Kidney (tissue), 14 donors: Measurements from ENCODE around the gene ATP12A. TPM values are rescaled to one million over a fixed set of nuclear protein-coding genes. Genes with fewer than 3 reads are reported as not detected.

Experiments
- DNase-seq, 5 donors: peaks; one replicate each; pipeline ENCODE4 v3.0.0-alpha.2; 2013 to 2020
- FAIRE-seq: peaks from 2 replicates; lab custom pipeline; 2012; peaks lifted over from hg19 to GRCh38; lab: Jason Lieb, UNC
- H3K27ac ChIP-seq, 2 donors: one replicate each; pipeline ENCODE4 v1.7.0; 2013; ENCODE audit warnings: low read depth in 2 of 2, low read length in 2 of 2, inconsistent platforms in 1 of 2
- H3K27me3 ChIP-seq: one replicate; pipeline ENCODE4 v1.7.1; 2013; ENCODE audit warnings: low read length, inconsistent platforms; ENCODE audit not compliant: control insufficient read depth, insufficient read depth
- H3K36me3 ChIP-seq, 3 donors: one replicate each; pipeline versions ENCODE4 v1.7.0 to v1.7.1; 2013; ENCODE audit warnings: low read length in 3 of 3, control low read depth in 1 of 3, inconsistent platforms in 1 of 3; ENCODE audit not compliant: insufficient read depth in 3 of 3, control insufficient read depth in 2 of 3
- H3K4me1 ChIP-seq, 3 donors: one replicate each; pipeline versions ENCODE4 v1.7.0 to v1.7.1; 2013; ENCODE audit warnings: low read length in 3 of 3, inconsistent platforms in 1 of 3, low read depth in 1 of 3; ENCODE audit not compliant: control insufficient read depth in 2 of 3, insufficient read depth in 2 of 3
- H3K4me3 ChIP-seq, 3 donors: one replicate each; pipeline versions ENCODE4 v1.7.0 to v1.8.1; 2013; ENCODE audit warnings: low read length in 3 of 3, control low read depth in 1 of 3, inconsistent platforms in 1 of 3
- H3K9ac ChIP-seq, 3 donors: one replicate each; pipeline versions ENCODE4 v1.7.0 to v1.7.1; 2013; ENCODE audit warnings: low read length in 3 of 3, control low read depth in 1 of 3, inconsistent platforms in 1 of 3
- H3K9me3 ChIP-seq, 3 donors: one replicate each; pipeline versions ENCODE4 v1.7.0 to v1.7.1; 2013; ENCODE audit warnings: low read length in 3 of 3, control low read depth in 1 of 3, inconsistent platforms in 1 of 3; ENCODE audit not compliant: control insufficient read depth in 2 of 3, insufficient read depth in 1 of 3
- intact Hi-C: fragments of 100-400 bp; cut with DNase I; formaldehyde crosslinking; loops from one replicate; pipeline ENCODE4 v1.11.1; 2022
- polyA plus RNA-seq: library from polyadenylated mRNA; stranded (reverse); fragments of 350-450 nt; fragmentation: Illumina TruSeq; extraction: RNeasy Lipid Tissue Mini Kit (QIAGEN cat#74804); gene quantifications from one replicate; pipeline ENCODE4 v1.2.3, GENCODE V29; 2014; ENCODE audit warnings: low read depth, low replicate concordance; ENCODE audit not compliant: insufficient read depth
- total RNA-seq: library from RNA; stranded (reverse); fragmentation: NEBNext Ultra II Directional; extraction: Animal tissue kit (Norgen Biotek cat#: 25700); gene quantifications from one replicate; pipeline ENCODE4 v1.2.1, GENCODE V29; 2021
- TF ChIP-seq, protein P1 (sequence below): IDR thresholded peaks from 3 replicates; pipeline ENCODE4 v1.5.1; 2012; ENCODE audit warnings: mild to moderate bottlenecking, moderate library complexity, borderline replicate concordance; ENCODE audit not compliant: insufficient read depth; ENCODE audit errors: extremely low read depth
- donor health status: control.
- donor health status: control.
- donor health status: control.
- donor health status: control.
- donor health status: control.
- donor health status: DM: yes; HTN: yes; CAD: no.
- donor health status: Normal renal cell carcinoma (clear cell type).

ATP12A gene
- total and polyA plus RNA-seq, 2 donors from 2014 or later = 0.22 to 6.5 TPM

DNA sequence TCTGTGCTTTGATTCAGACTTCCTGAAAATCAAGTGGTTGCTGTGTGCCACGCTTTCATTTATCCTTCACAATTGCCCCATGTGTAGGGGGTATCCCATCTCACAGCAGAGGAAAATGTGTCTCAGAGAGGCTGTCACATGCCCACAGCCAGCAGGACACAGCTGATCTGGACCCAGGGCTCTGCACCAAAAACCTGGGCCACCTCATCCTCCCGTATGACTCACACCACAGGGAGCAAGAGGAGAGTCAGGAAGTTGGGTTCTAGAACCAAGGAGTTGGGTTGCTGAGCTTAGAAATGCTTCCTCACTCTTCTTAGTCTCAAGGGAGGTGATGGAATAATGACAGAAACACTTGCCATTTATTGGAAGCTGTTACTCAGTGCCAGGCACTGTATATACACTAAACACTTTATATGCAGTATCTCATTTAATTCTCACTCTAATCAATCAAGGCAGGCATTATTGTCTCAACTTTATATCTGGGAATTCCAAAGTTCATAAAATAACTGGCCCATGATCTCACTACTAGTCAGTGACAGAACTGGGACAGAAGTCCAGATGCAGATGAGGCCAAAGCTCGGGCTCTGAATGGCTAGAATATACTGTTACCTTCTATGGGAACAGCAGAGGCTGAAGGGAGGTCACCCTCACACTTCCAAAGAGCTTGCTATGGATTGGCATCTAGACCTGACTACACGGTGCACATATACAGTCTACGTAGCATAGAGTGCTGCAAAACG, 47.7 kb upstream of the ATP12A start:
- no peak overlapping the region for H3K4me3 ChIP-seq
- no peaks in the 10 kb centered on the region for H3K9me3 ChIP-seq
- no peaks in the 10 kb centered on the region for H3K27me3 ChIP-seq
- no peak overlapping the region for H3K9ac ChIP-seq
- no peak overlapping the region for H3K27ac ChIP-seq
- FAIRE-seq = no peak
- no peak for DNase-seq
- H3K36me3 ChIP-seq = no peaks in the 10 kb centered on the region
- TF ChIP-seq, protein P1, sequence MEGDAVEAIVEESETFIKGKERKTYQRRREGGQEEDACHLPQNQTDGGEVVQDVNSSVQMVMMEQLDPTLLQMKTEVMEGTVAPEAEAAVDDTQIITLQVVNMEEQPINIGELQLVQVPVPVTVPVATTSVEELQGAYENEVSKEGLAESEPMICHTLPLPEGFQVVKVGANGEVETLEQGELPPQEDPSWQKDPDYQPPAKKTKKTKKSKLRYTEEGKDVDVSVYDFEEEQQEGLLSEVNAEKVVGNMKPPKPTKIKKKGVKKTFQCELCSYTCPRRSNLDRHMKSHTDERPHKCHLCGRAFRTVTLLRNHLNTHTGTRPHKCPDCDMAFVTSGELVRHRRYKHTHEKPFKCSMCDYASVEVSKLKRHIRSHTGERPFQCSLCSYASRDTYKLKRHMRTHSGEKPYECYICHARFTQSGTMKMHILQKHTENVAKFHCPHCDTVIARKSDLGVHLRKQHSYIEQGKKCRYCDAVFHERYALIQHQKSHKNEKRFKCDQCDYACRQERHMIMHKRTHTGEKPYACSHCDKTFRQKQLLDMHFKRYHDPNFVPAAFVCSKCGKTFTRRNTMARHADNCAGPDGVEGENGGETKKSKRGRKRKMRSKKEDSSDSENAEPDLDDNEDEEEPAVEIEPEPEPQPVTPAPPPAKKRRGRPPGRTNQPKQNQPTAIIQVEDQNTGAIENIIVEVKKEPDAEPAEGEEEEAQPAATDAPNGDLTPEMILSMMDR = no peak
- no peaks in the 10 kb centered on the region for H3K4me1 ChIP-seq
- intact Hi-C loops = no loop called here

DNA sequence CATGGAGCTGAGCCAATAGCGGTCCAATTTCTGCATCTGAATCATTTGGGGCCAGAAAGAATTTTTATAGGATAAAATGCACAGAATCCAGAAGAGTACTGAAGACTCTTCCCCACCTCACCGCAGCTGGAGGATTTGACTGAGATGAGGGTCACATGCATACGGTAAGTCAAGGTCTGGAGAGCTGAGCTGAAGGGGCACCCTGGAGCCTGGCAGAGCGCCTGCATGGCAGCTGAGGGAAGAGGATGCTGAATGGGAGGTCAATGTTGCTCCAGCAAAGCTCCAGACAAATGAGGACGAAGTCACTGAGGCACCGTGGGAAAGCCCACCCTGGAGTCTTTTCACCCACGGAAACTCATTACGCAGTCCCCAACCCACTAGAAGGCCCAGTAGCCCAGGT, 43.4 kb upstream of the ATP12A start:
- intact Hi-C loops = no loop called here
- Histone ChIP-seq H3K27ac (no peak overlapping the region), H3K4me3 (no peak overlapping the region), H3K36me3 (no peaks in the 10 kb centered on the region), H3K27me3 (no peaks in the 10 kb centered on the region), H3K9me3 (no peaks in the 10 kb centered on the region), H3K9ac (no peak overlapping the region), H3K4me1 (no peaks in the 10 kb centered on the region)
- DNase-seq (no peak), FAIRE-seq (no peak)
- TF ChIP-seq, protein P1 = no peak

DNA sequence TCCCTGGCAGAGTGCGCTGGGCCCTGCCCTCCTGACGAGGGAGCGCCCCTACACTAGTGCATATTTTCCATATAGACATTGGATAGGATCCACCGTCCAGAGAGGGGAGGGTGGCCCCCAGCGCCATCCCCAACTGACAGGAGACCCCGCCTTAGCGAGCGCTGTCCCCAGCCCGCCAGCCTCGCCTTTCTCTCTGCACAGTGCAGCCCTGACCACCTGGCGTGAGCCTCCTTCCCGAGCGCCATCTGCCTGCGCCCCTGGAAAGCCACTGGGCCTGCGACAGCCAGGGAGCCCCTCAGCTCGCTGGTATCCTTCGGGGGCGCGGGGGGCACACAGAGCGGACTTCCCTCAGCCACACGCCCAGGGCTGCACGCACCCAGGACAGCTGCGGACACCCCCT, 42.1 kb upstream of the ATP12A start:
- Histone ChIP-seq H3K36me3 (no peaks in the 10 kb centered on the region), H3K4me3 (no peak overlapping the region), H3K27me3 (no peaks in the 10 kb centered on the region), H3K4me1 (no peaks in the 10 kb centered on the region), H3K9ac (no peak overlapping the region), H3K27ac (no peak overlapping the region), H3K9me3 (no peaks in the 10 kb centered on the region)
- FAIRE-seq (no peak), DNase-seq (no peak)
- intact Hi-C loops = no loop called here
- TF ChIP-seq, protein P1 = no peak
